Activated CD8-positive, alpha-beta memory T cell treated with anti-CD3 and anti-CD28 coated beads for 1 hour (primary cell): ENCODE measurements around the gene DIP2C.
"Not testable (repeated sequence)": the region's sequence is repeated elsewhere in the genome, so short reads cannot be mapped to it uniquely, and the experiment has no call there.

ENCODE experiments used
- DNase-seq, 2 donors: peaks; one replicate each; pipeline ENCODE4 v3.0.0-alpha.2; 2020; ENCODE audit warnings: low read depth in 1 of 2; ENCODE audit errors: extremely low read depth in 1 of 2

Gene DIP2C

DNA sequence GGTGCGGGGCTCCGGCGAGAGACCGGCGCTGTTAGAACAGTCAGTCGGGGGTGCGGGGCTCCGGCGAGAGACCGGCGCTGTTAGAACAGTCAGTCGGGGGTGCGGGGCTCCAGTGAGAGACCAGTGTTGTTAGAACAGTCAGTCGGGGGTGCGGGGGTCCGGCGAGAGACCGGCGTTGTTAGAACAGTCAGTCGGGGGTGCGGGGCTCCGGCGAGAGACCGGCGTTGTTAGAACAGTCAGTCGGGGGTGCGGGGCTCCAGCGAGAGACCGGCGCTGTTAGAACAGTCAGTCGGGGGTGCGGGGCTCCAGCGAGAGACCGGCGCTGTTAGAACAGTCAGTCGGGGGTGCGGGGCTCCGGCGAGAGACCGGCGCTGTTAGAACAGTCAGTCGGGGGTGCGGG, 366.4 kb downstream of the DIP2C start:
- DNase-seq, result not testable (repeated sequence)

DNA sequence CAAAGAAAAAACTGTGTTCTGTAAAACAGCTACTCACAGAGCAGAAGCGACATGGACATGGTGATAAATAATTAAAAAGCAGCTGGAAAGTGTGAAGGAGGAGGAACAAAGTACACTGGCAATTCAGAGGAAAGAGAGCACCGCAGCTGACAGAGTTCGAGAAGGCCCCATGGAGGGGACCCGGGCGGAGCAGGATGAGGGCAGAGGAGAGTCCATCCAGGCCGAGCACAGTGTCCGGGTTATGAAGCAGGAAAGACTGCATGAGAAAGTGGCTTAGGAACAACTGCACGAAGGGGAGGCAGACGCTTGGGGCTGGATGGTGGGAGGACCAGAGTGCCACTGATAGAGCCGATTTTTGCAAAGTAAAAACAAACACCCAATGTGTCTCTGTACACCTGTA, 368.7 kb downstream of the DIP2C start:
- DNase-seq, result no peak

DNA sequence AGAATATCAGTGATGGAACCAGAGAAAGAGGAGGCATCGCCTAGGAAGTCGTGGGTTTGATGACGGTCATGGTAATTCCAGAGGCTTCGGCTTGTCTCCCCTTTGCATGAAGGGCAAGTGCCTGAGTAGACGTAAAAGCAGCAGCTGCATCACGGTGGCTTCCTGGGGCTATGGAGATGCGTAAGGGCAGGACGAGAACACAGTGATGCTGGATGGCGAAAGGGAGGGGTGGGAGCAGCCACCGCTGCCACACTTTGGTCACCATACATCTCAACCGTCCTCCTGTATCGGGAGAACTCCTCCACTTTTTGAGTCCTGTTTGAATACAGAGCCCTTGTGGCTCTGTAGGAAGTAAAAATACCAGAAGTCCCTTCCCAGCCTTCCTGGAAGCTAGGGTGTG, 371.5 kb downstream of the DIP2C start:
- no peak for DNase-seq

DNA sequence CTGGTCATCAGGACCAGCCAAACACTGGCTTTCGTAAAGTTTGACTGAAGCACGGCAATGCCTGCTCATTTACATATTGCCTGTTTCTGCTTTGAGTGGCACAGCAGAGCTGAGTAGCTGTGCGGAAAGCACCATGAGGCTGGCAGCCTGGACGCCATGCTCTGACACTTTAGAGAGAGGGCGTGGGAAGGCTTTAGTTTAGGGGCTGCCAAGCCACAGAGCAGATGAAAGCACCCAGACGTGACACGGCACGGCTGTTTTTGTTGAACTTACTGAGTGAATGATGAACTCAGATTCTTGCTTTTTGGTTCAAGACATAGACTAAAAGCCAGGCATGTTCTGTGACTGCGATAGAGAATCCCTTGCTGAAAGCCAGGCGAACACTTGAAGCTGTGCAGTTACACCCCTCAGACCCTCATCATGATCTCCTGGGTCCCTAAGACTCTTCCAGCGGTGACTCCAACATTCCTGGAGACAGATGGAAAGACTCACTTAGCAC, 372.1 kb downstream of the DIP2C start:
- DNase-seq, result no peak

DNA sequence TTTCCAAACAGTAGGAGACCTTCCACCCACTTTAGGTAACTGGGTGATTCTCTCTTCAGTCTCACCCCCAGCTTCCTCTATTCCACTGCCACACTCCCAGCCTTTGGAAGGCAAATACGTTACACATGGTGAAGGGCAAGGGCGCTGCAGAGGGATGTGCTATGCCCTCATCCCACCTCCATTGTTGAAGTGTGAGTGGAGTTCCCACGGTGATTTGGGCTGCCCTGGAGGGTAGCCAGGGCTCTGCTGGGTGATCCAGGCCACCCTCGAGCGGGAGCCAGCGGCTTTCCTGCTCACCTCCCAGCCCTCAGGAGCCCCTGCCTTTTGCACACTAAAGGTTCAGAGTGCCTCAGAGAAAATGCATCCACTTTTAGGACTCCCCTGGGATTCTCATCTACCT, 373.1 kb downstream of the DIP2C start:
- no peak for DNase-seq

DNA sequence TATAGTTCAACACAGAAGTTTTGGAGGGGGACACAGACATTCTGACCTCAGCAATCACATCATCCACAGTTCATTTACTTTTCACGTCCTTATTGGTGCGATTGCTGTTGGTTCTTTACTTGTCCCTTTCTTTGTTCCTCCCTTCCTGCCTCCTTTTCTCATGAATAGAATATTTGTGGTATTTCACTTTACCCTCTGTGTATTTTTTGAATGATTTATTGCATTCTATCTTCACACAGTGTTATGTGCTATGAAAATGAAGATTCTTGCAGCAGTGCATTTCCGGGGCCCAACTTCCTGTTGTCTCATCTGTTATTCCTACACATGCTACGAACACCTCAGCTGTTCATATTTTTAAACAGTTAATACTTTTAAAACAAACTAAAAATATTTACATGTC, 374.6 kb downstream of the DIP2C start:
- DNase-seq, result no peak

DNA sequence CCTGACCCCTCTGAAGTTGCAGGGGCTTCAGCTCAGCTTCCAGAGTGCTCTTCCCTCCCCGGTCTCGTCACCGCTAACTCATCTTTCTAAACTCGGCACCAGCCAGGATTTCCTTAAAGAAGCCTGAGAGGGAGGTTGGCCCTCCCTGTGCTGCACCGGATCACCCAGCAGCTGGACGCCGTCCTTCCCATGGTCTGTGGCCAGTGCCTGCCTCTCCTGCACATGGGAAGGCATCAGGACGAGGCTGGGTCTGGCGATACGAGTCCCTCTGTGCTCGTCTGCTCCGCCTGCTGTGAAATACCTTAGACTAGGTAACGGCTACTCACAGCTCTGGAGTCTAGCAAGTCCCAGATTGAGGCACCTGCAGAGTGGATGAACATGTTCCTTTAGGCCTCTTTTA, 375.1 kb downstream of the DIP2C start:
- DNase-seq, result no peak

DNA sequence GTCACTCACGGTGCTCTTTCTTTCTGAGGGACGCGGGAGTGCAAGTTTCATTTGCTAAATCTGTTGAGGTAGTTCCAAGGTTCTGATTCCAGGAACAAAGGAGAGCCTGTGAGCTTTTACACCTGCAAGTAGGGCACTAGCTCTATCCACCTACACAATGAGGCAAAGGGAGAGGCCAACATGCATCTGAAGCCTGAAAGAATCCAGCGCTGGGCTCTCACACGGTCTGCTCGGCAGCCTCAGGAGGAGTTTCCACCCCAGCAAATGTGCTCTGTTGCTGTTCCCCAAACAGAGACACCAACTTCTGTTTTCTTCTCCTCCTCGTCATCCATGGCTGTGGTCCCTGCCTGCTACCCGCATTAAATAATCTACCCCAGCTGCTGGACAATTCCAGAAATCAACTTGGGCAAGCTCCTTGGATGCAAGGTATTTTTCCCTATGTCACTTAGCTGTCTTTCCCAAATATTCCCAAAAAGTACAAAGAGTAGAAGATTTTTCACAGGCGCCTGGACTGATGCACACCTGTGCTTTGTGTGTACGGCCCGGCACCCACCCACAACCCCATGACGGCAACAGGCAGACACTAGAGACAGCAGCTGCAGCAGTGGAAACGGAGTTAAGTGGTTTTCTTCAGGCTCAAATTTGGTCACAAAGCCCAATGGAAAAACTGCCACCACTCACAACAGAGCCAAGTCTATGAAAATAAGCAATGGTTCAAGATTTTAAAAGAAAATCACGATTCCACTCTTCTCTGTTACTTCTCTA, 377.4 kb downstream of the DIP2C start:
- DNase-seq, result no peak

DNA sequence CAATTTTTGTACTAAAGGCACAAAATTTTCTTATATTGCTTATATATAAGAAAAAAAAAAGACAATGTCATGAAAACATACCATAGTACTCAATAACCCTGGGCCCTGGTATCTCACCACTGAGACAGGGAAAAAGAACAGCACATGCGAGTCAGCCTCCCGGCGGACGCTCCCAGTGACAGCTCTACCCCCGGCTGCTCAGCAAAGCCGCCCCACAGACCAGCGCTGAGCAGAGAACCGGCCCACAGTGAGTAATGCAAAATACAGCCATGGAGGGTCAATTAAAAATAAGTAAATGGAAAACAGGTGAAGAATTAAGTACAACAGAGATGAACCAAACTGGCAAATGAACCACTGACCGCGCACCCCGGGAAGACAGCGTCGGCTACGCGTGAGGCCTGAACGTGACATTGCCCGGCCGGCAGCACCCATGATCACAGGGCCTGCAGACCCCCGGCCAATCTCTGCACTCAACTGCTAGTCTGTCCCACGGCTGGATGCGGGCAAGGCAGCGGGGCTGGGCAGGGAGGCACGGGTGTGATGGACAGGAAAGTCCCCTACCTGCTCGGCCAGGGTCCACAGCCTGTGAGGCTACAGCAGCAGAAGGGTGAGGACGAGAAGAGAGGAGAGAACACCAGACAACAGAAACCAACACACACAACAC, 378.4 kb downstream of the DIP2C start:
- no peak for DNase-seq

DNA sequence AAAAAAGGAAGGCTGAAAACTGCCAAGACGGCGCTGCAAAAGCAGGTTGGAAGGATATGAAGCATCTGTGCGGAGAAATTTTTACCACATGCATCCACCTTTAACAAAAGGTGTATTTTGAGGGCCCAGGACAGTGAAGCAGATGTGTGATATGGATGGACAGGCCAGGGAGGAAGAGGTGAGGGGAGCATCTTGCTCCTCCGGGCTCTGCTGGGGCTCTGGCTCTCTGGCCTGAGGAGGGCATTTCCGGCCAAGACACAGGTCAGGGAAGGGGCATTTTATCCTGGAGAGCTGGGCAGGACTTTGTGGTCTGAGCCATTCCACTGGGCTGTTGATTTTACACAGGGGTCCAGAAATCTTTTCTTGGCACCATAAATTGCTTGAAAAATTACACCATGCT, 379.1 kb downstream of the DIP2C start:
- DNase-seq, result no peak

DNA sequence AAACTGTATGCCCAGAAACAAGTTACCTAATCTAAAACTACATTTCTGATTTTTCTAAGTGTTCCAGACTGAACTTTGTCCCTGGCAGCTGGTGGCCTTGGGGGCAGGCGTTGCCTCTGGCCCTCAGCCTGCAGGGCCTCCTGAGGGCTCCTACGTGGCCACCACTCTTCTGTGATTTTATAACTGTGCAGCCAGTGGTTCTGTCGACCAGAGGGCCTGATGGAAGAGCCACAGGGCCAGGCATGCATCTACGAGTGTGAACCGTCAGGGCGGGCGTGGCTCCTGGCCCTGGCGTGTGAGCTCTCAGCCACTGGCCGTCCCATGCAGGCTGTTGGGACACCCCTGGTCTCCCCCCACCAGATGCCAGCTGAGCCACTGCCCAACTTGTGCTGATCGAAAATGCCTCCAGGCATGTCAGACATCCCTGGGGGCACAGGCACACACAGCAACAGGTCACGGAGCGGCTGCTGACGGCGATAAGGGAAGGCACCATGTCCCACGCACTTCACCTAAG, 380.8 kb downstream of the DIP2C start:
- no peak for DNase-seq

DNA sequence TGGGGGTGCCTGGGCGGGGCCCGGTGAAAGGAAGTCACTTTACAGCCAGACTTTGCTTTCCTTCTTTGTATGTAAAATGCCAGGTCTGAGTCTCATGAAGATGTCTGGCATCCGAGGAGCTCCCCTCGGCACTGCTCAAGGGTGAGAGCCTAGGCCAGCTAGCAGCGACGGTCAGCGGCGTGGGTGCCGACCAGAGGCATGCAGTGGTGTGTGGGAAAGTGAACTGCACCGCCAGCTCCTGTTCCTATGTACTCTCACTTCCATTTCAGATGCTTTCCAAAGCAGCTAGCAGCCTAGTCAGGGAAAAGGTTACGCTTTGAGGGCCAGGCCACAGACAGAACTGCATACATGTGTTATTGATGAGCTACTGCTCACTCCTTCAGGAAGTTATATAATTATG, 381.4 kb downstream of the DIP2C start:
- DNase-seq, result no peak

DNA sequence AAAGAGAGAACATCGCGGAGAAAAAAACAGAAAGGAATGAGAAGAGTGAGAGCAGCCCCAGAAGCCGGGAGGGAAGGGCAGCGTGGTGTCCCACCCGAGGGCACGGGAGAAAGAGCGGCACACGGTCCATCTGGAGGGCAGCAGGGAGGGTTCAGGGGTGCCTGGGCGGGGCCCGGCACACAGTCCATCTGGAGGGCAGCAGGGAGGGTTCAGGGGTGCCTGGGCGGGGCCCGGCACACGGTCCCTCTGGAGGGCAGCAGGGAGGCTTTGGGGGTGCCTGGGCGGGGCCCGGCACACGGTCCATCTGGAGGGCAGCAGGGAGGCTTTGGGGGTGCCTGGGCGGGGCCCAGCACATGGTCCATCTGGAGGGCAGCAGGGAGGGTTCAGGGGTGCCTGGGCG, 381.8 kb downstream of the DIP2C start:
- DNase-seq, result no peak

DNA sequence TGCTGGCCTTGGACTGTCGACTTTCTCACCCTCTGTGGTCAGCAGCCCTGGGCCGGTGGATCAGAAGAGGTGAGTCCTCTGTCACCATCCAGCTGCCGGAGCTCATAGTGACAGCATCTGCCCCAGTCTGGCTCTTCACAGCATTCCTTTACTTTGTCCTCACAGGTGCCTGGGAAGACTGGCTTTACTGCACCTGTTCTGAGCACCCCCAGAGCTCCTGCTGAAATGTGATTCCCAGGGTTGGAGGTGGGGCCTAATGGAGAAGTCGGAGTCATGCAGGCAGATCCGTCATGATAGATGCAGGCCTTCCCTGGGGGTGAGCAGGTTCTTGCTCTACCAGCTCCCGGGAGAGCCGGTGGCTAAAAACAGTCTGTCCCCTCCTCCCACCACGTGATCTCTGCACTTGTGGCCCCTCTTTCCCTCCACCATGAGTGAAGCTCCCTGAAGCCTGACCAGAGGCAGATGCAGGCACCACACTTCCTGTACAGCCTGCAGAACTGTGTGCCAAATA, 382.7 kb downstream of the DIP2C start:
- no peak for DNase-seq

DNA sequence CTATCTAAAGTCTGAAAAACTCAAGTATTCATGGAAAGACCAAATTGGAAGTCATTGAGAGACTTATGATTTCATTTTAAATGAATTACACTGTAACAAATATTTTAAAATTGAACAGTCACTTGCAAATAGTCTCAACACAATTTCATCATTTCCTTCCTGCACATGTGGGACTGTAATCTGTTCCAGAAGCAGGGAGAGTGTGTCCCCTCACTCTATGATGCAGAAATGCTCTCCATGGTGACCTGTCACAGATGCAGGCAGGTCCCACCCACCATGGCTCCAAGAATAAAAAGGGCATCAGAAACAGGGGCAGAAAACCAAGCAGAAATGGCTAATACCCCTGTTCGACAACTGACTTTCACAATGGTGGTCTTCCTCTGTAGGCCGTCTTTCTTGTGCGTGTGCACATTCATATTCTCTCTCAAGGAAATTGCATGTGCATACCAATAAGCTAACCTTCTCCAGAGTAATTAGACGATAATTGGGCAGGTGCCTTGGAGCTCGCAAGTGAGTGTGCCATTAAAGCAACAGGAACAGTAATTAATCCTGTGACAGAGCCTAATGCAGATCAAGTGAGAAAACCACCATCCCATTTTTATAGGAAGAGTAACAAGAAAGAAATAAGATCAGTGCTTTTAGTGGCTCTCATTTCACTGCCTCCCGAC, 383.3 kb downstream of the DIP2C start:
- no peak for DNase-seq

DNA sequence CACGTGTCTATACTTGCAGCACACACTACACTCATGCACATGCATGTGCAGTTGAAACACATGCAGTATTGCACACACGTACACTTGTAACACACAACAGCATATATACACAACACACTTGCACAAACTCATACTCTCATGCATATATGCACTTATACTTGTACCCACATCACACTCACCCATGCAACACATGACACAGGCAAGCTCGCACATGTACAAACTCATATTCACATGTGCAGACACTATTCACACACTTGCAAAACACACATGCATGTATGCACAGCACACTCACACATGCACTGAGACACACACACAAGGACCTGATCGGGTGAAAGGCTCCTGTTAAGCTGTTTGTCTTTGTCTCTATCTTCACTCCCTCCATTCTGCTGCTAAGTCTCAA, 384.4 kb downstream of the DIP2C start:
- DNase-seq, result no peak

DNA sequence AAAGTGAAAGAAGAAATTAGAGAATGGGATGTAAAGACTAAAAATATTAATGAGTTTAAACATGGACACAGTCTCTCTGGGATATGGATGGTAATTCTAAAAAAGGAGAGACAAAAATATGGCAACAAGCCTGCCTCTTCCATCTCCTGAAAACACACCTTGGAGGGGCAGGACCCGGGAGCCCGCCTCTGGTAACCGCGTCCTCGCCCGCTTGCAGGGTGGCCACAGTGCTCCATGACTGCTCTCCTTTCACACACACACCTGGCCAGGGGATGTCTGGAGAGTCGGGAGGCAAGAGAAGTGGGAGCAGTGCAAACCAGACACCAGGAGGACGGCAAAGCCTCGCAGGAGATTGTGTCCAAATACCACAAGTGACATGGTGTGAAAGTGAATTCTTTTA, 387.9 kb downstream of the DIP2C start:
- DNase-seq, result no peak

DNA sequence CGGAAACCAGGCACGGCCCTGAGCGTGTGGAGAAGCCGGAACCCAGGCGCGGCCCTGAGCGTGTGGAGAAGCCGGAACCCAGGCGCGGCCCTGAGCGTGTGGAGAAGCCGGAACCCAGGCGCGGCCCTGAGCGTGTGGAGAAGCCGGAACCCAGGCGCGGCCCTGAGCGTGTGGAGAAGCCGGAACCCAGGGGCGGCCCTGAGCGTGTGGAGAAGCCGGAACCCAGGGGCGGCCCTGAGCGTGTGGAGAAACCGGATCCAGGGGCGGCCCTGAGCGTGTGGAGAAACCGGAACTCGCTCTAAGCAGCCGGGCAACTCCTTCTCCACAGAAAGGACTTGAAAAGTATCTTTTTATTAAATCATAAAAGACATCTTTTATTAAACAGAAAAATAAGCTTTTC, 388.9 kb downstream of the DIP2C start:
- not testable (repeated sequence) for DNase-seq

DNA sequence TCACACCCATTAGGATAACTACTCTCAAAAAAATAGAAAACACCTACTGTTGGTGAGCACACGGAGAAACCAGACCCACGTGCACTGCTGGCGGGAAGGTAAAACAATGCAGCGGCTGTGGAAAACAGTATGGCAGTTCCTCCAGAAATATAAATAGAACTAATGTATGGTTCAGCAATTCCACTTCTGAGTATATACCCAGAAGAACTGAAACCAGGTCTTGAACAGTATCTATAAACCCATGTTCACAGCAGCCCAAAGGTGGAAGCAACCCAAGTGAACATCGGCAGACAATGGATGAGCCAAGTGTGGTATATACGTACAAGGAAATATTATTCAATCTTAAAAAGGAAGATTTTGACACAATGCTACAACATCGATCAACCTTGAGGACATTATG, 389.5 kb downstream of the DIP2C start:
- no peak for DNase-seq

DNA sequence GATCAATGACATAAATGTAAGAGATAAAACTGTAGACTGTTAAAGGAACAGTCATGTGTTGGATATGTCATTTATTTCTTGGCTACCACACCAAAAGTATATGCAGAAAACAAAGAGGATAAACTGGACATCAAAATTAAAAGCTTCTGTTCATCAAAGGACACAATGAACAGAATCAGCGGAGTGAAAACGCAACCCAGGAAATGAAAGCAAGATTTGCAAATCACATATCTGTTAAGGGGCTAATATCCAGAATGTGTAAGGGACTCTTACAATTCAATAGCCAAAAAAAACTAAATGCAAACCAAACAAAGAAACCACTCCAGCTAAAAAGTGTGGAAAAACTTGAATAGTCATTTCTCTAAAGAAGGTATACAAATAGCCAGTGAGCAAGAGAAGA, 390.0 kb downstream of the DIP2C start:
- no peak for DNase-seq

DNA sequence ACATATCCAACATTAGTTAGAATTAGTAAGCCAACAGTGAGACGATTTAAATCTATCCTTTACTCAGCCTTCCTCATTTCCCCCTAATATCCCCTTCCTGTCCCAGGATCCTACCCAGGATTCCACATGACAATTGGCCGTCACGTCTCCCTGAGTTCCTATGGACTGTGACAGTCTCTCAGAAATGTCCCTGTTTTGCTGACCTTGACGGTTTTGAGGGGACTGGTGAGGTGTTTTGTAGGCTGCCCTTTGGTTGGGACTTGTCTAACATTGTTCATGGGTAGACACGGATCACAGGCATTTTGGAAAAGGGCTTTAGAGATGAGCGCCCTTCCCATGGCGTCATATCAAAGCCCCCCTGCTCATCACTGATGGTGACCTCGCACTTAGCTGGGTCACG, 391.4 kb downstream of the DIP2C start:
- DNase-seq, result no peak

DNA sequence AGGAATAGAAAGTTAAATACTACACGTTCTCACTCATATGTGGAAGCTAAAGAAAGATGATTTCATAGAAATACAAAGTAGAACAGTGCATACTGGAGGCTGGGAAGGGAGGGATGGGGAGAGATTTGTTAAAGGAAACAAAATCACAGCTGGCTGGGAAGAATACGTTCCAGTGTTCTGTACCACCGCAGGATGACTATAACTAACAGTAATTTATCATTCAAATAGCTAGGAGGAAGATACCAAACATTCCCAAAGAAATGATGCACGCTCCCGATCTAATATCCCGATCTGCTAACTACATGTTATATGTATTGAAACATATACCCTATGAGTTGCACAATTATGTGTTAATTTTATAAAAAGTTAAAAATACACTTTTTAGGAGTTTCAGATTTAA, 391.9 kb downstream of the DIP2C start:
- no peak for DNase-seq
